ENCODE measurements around the gene SLC23A2.

SLC23A2 gene

GRCh38 chr20:4936851-4937406 is 64.4 kb downstream of the SLC23A2 start:
- ATAC-seq: no peak
- TF ChIP-seq CSDC2 (CRISPR knock-in tag; IDR thresholded peaks at IDR 0.05) (no peak), ZFP3 (CRISPR knock-in tag; IDR thresholded peaks at IDR 0.05) (no peak), ZNF70 (CRISPR knock-in tag; IDR thresholded peaks at IDR 0.05) (no peak), ZFP30 (CRISPR knock-in tag; IDR thresholded peaks at IDR 0.05) (no peak), PPARA (CRISPR knock-in tag; IDR thresholded peaks at IDR 0.05; ENCODE audit: borderline replicate concordance) (no peak), TSHZ2 (CRISPR knock-in tag; IDR thresholded peaks at IDR 0.05) (no peak), OSR1 (CRISPR knock-in tag; IDR thresholded peaks at IDR 0.05) (no peak)

- no peak for TF ChIP-seq SNAI2 (CRISPR knock-in tag; IDR thresholded peaks at IDR 0.05)
- no peak for TF ChIP-seq ZNF565 (CRISPR knock-in tag; conservative IDR thresholded peaks at IDR 0.05; ENCODE audit: low read depth)
- TF ChIP-seq TCF4 (CRISPR knock-in tag; IDR thresholded peaks at IDR 0.05; ENCODE audit: borderline replicate concordance): no peak
- TF ChIP-seq ZFP3 (CRISPR knock-in tag; IDR thresholded peaks at IDR 0.05): no peak
- ATAC-seq: no peak
Observed at GRCh38 chr20:4936392-4936850, 64.9 kb downstream of the SLC23A2 start.

DNA sequence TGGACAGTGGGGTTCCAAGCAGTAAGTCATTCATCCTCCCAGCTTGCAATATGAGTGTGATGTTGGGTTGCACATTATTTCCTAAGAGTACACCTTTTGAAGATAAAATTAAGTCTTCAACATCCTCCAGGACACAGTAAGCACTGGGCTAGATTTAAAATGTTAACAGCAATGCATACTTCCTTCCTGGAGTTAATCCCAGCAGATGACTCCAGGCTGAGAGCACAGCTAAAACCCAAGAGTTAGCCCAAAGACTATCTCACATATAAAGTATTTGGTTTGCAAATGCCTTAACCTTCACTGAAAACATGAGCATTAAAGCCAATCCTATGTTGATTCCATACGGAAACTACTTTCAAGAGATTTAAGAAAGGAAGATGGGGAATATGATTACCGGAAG is 69.2 kb downstream of the SLC23A2 start:
- TF ChIP-seq SNAI2 (CRISPR knock-in tag; IDR thresholded peaks at IDR 0.05) (no peak), ZNF8 (CRISPR knock-in tag; IDR thresholded peaks at IDR 0.05) (no peak), POU6F1 (CRISPR knock-in tag; IDR thresholded peaks at IDR 0.05; ENCODE audit: borderline replicate concordance, low read depth) (no peak), GLIS3 (CRISPR knock-in tag; IDR thresholded peaks at IDR 0.05) (no peak), ZFP3 (CRISPR knock-in tag; IDR thresholded peaks at IDR 0.05) (no peak), BACH2 (CRISPR knock-in tag; IDR thresholded peaks at IDR 0.05; ENCODE audit: borderline replicate concordance) (no peak), CSRNP3 (CRISPR knock-in tag; IDR thresholded peaks at IDR 0.05) (no peak), ISL1 (CRISPR knock-in tag; IDR thresholded peaks at IDR 0.05) (no peak), PATZ1 (CRISPR knock-in tag; IDR thresholded peaks at IDR 0.05; ENCODE audit: borderline replicate concordance) (no peak), ARNTL (CRISPR knock-in tag; IDR thresholded peaks at IDR 0.05; ENCODE audit: borderline replicate concordance, low read depth) (no peak), OSR1 (CRISPR knock-in tag; IDR thresholded peaks at IDR 0.05) (no peak), CSDC2 (CRISPR knock-in tag; IDR thresholded peaks at IDR 0.05) (no peak)
- no peak for ATAC-seq

GRCh38 chr20:4929686-4930397 is 71.5 kb downstream of the SLC23A2 start:
- ATAC-seq: no peak
- TF ChIP-seq BACH2 (CRISPR knock-in tag; IDR thresholded peaks at IDR 0.05; ENCODE audit: borderline replicate concordance): no peak
- no peak for TF ChIP-seq ZC3H10 (CRISPR knock-in tag; IDR thresholded peaks at IDR 0.05)
- TF ChIP-seq OSR1 (CRISPR knock-in tag; IDR thresholded peaks at IDR 0.05): no peak
- no peak for TF ChIP-seq ZFP3 (CRISPR knock-in tag; IDR thresholded peaks at IDR 0.05)
- TF ChIP-seq ZFP30 (CRISPR knock-in tag; IDR thresholded peaks at IDR 0.05): no peak
- peak; percentile 80 for TF ChIP-seq ZNF70 (CRISPR knock-in tag; IDR thresholded peaks at IDR 0.05)
- TF ChIP-seq GLIS3 (CRISPR knock-in tag; IDR thresholded peaks at IDR 0.05): no peak

Data from SK-N-SH treated with all-trans-retinoic acid at 6 μM for 48 hours (cell line).